ENCODE results near the gene DGAT2. TPM values are rescaled to one million over a fixed set of nuclear protein-coding genes. Genes with fewer than 3 reads are reported as not detected.
A peak's percentile ranks its signal among the peaks of the same experiment; 100 is the strongest.

DGAT2 gene
- total RNA-seq, 1 donor from 2014 or later = 1.7 TPM

- no peak for DNase-seq (ENCODE audit: low spot score)
Observed at GRCh38 chr11:75823946-75824345, 55.4 kb downstream of the DGAT2 start.

- DNase-seq (ENCODE audit: low spot score) = peak; percentile 40
Observed at GRCh38 chr11:75826461-75827230, 58.1 kb downstream of the DGAT2 start.

GRCh38 chr11:75827562-75827961, 59.0 kb downstream of the DGAT2 start:
- DNase-seq (ENCODE audit: low spot score) = no peak

DNA sequence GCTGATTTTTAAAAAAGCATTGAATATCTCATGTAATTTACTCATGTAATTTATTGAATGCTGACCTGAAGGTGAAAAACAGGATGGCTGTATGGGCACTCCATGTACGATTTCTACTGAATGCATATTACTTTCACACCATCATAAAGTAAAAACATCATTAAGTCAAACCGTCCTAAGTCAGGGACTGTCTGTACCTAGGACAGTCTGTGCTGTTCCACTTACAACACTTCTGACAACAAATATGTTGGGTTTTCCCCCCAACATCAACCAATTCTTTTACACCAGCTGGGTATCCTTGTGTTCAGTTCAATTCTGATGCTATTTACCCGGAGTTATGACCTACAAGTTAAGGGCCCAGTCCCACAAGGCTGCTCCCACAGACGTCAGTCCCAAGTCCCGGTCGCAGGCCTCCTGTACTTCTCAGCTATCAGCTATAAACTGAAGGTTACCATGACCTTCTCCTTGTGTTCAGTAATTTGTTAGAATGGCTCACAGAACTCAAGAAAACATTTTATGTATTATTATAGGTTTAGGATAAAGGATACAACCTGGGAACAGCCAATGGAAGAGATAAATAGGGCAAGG, 63.4 kb downstream of the DGAT2 start:
- no peak for DNase-seq (ENCODE audit: low spot score)

DNA sequence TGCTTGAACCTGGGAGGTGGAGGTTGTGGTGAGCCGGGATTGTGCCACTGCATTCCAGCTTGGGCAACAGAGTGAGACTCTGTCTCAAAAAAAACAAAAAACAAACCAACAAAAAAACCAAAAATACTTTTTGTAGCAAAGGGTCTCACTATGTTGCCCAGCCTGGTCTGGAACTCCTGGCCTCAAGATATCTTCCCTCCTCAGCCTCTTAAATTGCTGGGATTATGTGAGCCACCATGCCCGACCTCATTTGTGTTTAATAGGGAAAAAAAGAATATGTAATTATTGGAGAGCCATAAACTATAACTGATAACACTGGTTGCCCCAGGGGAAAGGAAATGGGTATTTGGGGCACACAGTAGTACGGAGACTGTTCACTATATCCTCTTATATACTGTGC, 66.2 kb downstream of the DGAT2 start:
- no peak for DNase-seq (ENCODE audit: low spot score)

DNA sequence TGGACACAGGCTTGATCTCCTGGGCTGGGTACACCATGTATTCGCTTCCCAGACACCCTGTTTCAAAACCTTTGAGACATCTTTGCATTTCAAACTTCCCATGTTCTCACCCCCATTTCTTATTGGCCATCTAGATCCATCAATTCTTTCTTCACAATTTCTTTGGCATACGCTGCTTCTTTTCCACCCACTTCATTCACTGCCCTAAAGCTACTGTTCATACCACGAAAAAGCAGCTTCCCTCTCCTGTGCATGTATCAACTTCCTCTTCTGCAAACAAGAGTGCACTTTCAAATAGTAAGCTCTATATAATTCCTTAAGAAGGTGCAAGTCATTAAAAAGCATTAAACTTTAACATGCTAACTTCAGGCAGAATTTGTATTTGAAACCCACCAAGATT, 67.8 kb downstream of the DGAT2 start:
- DNase-seq (ENCODE audit: low spot score) = no peak

DNA sequence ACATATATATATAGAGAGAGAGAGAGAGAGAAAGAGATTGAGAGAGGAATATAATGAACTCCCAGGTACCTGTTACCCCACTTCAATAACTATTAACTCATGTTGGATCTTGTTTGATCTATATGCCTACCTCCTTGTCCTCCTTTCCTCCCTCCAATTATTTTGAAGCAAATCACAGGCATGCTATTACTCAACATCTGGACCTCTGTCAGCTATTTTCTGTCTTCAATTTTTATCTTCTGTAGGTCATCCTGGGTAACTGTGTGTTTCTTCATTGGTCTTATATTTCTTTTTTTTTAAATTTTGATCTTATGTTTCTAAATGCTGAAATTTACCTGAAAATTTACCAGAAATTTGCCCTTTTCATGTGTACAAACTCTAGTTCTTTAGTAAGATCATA, 71.3 kb downstream of the DGAT2 start:
- DNase-seq (ENCODE audit: low spot score) = no peak

- DNase-seq (ENCODE audit: low spot score) = no peak
Observed at GRCh38 chr11:75840522-75840921, 71.9 kb downstream of the DGAT2 start.

GRCh38 chr11:75841739-75842138, 73.2 kb downstream of the DGAT2 start:
- no peak for DNase-seq (ENCODE audit: low spot score)

GRCh38 chr11:75845324-75845723, 76.7 kb downstream of the DGAT2 start:
- no peak for DNase-seq (ENCODE audit: low spot score)

DNA sequence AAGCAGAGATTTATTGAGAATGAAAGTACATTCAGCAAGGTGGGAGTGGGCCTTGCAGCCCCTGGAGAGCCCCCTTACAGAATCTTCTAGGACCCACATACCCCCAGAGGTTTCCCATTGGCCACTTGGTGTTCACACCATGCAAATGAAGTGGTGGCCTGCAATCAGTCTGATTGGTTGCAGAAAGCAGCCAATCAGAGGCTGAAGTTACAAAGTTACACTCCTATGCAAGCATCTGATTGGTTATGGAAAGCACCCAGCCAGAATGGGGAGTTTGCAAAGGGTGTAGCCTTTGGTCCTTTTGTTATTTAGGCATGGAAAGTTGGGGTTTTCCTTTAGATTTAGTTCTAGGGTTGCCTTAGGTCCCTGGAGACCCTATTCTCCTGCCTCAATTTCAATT, 81.3 kb downstream of the DGAT2 start:
- no peak for DNase-seq (ENCODE audit: low spot score)

DNA sequence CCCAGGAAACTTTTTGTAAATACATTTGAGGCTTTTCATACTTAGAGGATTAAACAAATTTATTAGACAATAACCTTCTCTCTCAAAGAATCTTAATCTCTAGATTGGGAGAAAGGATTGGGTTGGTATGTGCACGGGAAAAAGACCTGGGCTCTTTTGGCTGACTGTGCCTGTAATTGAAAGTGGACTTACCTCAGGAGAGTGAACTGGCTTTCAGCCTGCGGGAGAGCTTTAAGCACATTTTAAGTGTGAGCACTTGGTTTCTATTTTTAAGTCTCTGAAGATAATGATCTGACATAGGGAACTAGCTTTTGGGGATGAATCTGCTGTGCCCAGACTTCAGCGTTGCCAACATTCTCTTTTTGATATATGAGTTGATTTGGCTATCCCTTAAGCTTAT, 82.2 kb downstream of the DGAT2 start:
- DNase-seq (ENCODE audit: low spot score) = peak; percentile 15

Other genes with a start within 250 kb of the DGAT2 start
- 54.4 TPM for gene GDPD5, start 242.8 kb upstream of the DGAT2 start, total RNA-seq (ENCODE audit: insufficient read depth, low replicate concordance)
- gene SERPINH1, start 206.5 kb upstream of the DGAT2 start, total RNA-seq (ENCODE audit: insufficient read depth, low replicate concordance) = 1,357 TPM
- 10.4 TPM for gene MAP6, start 99.7 kb upstream of the DGAT2 start, total RNA-seq (ENCODE audit: insufficient read depth, low replicate concordance)
- 1.9 TPM for gene MOGAT2, start 50.9 kb upstream of the DGAT2 start, total RNA-seq (ENCODE audit: insufficient read depth, low replicate concordance)
- 20.0 TPM for gene UVRAG, start 46.4 kb downstream of the DGAT2 start, total RNA-seq (ENCODE audit: insufficient read depth, low replicate concordance)